GM13977 (cell line): ENCODE measurements around the gene GALNS.

ENCODE experiments used
- DNase-seq: peaks from one replicate; pipeline ENCODE4 v3.0.0; 2012; ENCODE audit warnings: low spot score
- CTCF ChIP-seq: IDR thresholded peaks from 2 replicates; pipeline ENCODE4 v1.5.1; 2012; ENCODE audit warnings: mild to moderate bottlenecking, control low read depth; ENCODE audit not compliant: insufficient read depth; ENCODE audit errors: extremely low read depth, missing control alignments
- in situ Hi-C: fragments of 300-500 bp; cut with MboI; formaldehyde crosslinking; loops from one replicate; pipeline ENCODE4 v1.12.0; 2022; ENCODE audit warnings: low sequenced_read_pairs, low pct_unique_long_range_greater_than_20kb, mixed read lengths, inconsistent platforms; ENCODE audit not compliant: unreplicated experiment

The GALNS gene

DNA sequence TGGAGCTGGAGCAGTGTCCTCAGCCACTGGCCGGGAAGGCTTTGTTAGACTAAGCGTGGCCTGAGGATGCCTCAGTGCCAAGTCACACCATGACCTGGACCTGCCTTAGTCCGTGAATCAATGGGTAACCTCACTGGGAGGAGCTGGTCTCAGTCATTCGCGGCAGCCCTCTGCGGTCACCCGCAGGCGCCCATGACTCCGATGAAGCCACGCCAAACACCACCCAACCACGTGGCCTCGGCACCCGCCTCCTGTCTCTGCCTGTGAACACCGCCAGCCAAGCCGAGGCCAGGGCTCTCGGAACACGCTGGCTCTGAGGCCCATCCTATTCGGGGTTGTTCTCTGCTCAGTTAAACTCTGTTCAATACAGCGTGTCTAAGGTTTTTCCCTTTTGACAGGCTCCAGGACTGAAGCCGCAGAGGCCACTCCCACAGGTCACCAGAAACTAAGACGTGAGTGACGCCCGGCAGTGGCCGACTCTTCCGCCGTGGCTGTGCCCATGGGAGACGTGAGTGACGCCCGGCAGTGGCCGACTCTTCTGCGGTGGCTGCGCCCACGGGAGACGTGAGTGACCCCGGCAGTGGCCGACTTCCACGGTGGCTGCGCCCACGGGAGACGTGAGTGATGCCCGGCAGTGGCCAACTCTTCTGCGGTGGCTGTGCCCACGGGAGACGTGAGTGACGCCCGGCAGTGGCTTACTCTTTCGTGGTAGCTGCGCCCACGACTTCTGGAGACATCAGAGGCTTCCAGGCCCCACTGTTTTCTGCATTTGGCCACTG lies 26.6 kb upstream of the GALNS start:
- TF ChIP-seq CTCF = no peak
- no peak for DNase-seq
- in situ Hi-C loops = no loop called here

- TF ChIP-seq CTCF = no peak
- in situ Hi-C loops = no loop called here
- no peak for DNase-seq
Observed at GRCh38 chr16:88882358-88883030, 25.7 kb upstream of the GALNS start.

DNA sequence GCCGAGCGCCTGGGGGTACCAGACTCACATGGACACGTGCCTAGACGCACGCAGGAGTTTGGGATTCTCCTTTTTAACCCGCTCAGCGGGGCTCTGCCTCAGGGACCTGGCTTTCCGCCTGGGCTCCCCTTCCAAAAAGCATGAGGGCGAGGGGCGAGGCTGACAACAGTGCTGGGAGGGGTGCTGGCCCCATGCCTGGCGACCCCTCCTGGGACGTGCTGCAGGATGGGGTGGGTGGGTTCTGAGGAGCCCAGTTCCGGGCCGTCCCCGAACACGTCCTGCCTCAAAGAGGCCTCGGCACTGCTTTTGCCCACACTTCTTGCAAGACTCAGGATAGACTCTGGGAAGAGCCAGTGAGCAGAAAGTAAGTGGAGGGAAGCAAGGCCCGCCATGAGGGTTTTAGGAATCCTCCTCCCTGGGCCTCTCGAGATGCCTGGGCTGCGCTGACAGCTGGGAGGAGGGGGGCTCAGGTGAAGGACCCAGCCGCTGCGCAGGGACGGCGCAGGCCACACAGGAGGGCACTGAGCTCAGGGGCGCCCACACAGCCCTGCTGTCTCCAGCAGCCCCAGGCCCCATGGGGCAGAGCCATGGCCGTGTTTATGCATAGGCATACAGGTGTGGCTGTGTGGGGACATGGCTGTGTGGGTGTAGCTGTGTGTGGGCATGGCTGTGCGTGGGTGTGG lies 25.1 kb upstream of the GALNS start:
- no peak for TF ChIP-seq CTCF
- in situ Hi-C loops = no loop called here
- DNase-seq = no peak

GRCh38 chr16:88881007-88881615 lies 24.4 kb upstream of the GALNS start:
- TF ChIP-seq CTCF = no peak
- in situ Hi-C loops = no loop called here
- DNase-seq = no peak

DNA sequence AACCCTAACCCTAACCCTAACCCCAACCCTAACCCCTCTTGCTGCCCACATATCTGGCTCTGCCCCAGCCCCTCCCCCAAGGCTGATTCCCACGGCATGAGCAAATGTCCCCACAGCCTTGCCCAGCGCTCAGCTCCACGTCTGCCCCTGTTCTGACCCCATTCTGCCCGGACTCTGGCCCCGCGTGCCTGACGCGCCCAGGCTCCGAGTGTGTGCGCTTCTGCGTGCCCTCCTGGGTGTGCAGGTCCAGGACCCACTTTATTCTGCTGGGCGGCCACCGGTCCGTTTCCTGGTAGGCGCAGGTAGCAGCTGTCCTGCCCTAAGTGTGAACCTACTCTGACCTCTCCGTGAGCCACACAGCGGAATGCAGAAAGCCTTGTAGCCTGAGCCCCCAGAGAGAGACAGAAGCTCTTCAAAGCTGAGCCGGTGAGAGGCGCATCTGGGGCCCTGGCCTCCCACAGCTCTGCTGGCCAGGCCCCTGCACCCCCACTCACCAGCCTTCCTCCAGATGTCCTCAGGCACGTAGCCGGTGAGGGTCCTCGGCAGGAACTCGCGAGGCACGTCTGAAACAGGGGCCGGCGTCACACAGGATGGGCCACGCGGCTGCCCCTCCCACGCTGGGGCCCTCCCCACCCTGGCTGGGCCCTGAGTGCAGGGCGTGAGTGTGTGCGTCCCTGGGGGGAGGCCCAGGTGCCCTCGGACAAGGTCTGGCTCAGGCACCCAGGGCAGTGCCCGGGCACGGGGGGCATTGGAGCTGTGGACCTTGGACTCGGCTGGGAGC lies 23.7 kb upstream of the GALNS start:
- in situ Hi-C loops = no loop called here
- TF ChIP-seq CTCF = no peak
- DNase-seq = no peak

- no peak for TF ChIP-seq CTCF
- DNase-seq = no peak
- in situ Hi-C loops = no loop called here
Observed at GRCh38 chr16:88879788-88880055, 23.0 kb upstream of the GALNS start.
